ENCODE measurements around the gene CGB5. TPM values are rescaled to one million over a fixed set of nuclear protein-coding genes. Genes with fewer than 3 reads are reported as not detected.
A peak's percentile ranks its signal among the peaks of the same experiment; 100 is the strongest.
"Not testable (repeated sequence)": the region's sequence is repeated elsewhere in the genome, so short reads cannot be mapped to it uniquely, and the experiment has no call there.

Gene CGB5
- total RNA-seq, 3 donors from 2014 or later = not detected

- no peak overlapping the region for H3K27ac ChIP-seq
- H3K36me3 ChIP-seq = no peaks in the 10 kb centered on the region
- TF ChIP-seq CTCF (IDR thresholded peaks at IDR 0.05) (no peak), POLR2AphosphoS5 (IDR thresholded peaks at IDR 0.05) (no peak), POLR2A (IDR thresholded peaks at IDR 0.05) (no peak)
- H3K9me3 ChIP-seq = no peaks in the 10 kb centered on the region
- no peaks in the 10 kb centered on the region for H3K27me3 ChIP-seq
- no peak overlapping the region for H3K4me3 ChIP-seq
- no peaks in the 10 kb centered on the region for H3K4me1 ChIP-seq
- DNase-seq (ENCODE audit: low spot score in 2 of 2) = no peak
- intact Hi-C loops (cut with DNase I; ENCODE audit: low total_unique reads) = no loop called here
Observed at GRCh38 chr19:49042177-49042576, 1.5 kb upstream of the CGB5 start.

GRCh38 chr19:49042666-49043065 lies 982 bp upstream of the CGB5 start:
- H3K9me3 ChIP-seq; H3K36me3 ChIP-seq; intact Hi-C loops (cut with DNase I; ENCODE audit: low total_unique reads); H3K27ac ChIP-seq; H3K4me1 ChIP-seq; H3K4me3 ChIP-seq; H3K27me3 ChIP-seq; DNase-seq (ENCODE audit: low spot score in 2 of 2): not testable (repeated sequence)

DNA sequence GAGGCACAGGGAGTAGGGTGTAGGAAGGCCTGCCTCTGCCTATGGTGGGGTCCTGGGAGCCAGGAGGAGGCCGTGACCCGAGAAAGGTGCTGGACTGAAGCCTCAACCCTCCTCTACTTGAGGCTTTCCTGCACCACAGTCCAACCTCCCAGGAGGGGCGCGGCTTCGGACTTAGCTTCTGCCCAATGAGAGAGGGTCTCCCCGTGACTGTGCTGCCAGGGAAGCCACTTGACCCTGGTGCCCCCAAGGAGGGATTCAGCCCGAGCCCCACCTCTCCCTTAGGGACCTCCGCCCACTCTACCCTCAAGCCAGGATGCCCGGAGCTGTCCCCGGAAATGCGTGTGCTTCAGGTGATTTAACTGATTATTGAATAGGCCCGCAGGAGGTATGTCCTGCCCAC lies 5.4 kb downstream of the CGB5 start, which contains the start of gene CGB8:
Gene CGB8, minus strand, starts transcription at position 101 of the 400 bp plus-strand sequence. CDS start 372 bp downstream, outside the sequence.
- H3K4me3 ChIP-seq; H3K36me3 ChIP-seq; H3K27me3 ChIP-seq; H3K27ac ChIP-seq; intact Hi-C loops (cut with DNase I; ENCODE audit: low total_unique reads); DNase-seq (ENCODE audit: low spot score in 2 of 2); H3K9me3 ChIP-seq; H3K4me1 ChIP-seq: not testable (repeated sequence)

- H3K4me3 ChIP-seq; H3K27me3 ChIP-seq; H3K9me3 ChIP-seq; H3K4me1 ChIP-seq; H3K36me3 ChIP-seq; H3K27ac ChIP-seq; intact Hi-C loops (cut with DNase I; ENCODE audit: low total_unique reads); DNase-seq (ENCODE audit: low spot score in 2 of 2): not testable (repeated sequence)
Observed at GRCh38 chr19:49049834-49050233, 6.2 kb downstream of the CGB5 start.

DNA sequence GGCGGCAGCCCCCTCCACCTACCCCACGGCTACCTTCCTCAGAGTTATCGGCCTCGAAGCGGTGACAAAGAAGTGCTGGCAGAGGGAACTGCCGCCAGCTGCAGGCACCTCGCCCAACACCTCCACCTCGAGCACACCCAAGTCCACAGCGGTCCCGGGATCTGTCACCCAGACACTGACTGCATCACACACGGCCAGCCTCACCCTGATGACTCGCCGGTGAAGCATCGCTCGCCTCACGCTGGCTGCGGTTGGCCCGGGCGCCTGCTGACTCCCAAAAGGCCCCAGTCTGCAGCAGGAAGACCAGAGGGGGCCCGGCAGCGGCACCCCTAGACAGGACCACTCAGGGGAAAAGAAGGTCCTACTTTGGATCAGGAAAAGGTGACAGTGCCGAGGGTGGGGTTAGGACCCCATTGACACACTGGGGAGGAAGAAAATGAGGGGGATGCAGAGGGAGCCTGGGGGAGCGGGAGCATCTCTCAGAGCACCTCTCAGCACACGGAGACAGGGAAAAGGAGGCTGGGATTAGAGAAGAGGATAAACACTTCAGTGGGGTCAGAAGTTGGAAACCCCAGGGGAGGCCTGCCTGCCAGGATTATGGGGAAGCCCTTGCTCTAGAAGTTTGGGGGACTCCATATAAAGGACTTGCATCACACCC lies 6.9 kb downstream of the CGB5 start:
- H3K4me1 ChIP-seq; H3K27ac ChIP-seq; H3K27me3 ChIP-seq; DNase-seq (ENCODE audit: low spot score in 2 of 2); H3K9me3 ChIP-seq; H3K36me3 ChIP-seq; H3K4me3 ChIP-seq; intact Hi-C loops (cut with DNase I; ENCODE audit: low total_unique reads): not testable (repeated sequence)

- TF ChIP-seq POLR2A (IDR thresholded peaks at IDR 0.05) (no peak), CTCF (IDR thresholded peaks at IDR 0.05) (no peak), POLR2AphosphoS5 (IDR thresholded peaks at IDR 0.05) (no peak)
- no peak overlapping the region for H3K27ac ChIP-seq
- intact Hi-C loops (cut with DNase I; ENCODE audit: low total_unique reads) = no loop called here
- H3K4me3 ChIP-seq = peak overlapping the region; percentile 44 to 83 (median 57)
- no peaks in the 10 kb centered on the region for H3K36me3 ChIP-seq
- peaks cover 0 to 7% of the 10 kb centered on the region in 2 donors for H3K27me3 ChIP-seq
- H3K4me1 ChIP-seq = no peaks in the 10 kb centered on the region
- no peaks in the 10 kb centered on the region for H3K9me3 ChIP-seq
- peak in 1 of 2 donors; percentile 33 for DNase-seq (ENCODE audit: low spot score in 2 of 2)
Observed at GRCh38 chr19:49056101-49056901, 12.7 kb downstream of the CGB5 start.

DNA sequence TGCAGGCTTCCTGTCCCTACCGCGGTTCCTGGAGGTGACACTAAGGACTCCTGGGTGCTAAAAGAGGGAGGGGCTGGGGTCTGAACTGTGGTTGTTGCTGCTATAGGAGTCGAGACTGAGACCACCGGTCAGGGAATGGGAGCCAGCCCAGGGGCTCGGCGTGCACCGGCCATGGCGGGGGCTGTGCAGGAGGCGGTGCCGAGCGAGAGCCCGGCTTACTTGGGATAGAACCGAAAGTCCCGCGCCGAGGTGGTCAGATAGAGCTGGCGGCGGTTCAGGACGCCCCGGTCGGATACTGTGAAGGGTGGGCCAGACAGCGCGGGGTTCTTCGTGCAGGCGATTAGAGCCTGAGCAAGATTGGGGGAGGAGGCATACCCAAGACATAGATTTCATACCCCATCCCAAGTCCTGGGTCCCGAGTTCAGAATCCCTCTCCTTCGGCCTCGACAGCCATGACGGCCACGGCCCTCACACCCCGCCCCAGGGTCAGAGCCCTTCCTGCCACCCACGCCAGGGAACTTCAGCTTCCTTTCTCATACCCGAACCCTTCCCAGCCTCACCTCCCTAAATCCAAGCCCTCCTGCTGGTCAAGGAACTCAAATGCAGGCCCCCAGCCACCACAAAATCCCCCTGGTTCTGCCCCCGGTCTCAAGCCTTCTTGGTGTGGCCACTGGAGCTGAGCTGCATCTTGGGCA lies 13.4 kb downstream of the CGB5 start:
- H3K36me3 ChIP-seq; H3K27ac ChIP-seq; H3K9me3 ChIP-seq; H3K4me1 ChIP-seq; intact Hi-C loops (cut with DNase I; ENCODE audit: low total_unique reads); DNase-seq (ENCODE audit: low spot score in 2 of 2); H3K27me3 ChIP-seq: not testable (repeated sequence)
- H3K4me3 ChIP-seq = peak overlapping the region; percentile 44 to 83 (median 57)

Data from breast epithelium (tissue), 4 donors.